HCT116 (cell line): Measurements from ENCODE around the gene TIGAR. TPM values are rescaled to one million over a fixed set of nuclear protein-coding genes. Genes with fewer than 3 reads are reported as not detected.

Experiments used
- ATAC-seq: fragments of 200-7000 bp; cut with Tn5 transposase; 2 replicates; pipeline ENCODE4 v1.9.1; 2020; ENCODE audit warnings: mild to moderate bottlenecking, moderate library complexity
- BruUV-seq: library from RNA; stranded (reverse); fragments of 400-500 nt; replicated peaks from 2 replicates; lab custom pipeline; 2021; lab: Mats Ljungman, UMichigan
- CTCF ChIA-PET: fragments of 300-600 bp; sonication (Branson Sonifier 250); formaldehyde crosslinking; loops from one replicate; lab custom pipeline; 2021; ENCODE audit warnings: antibody characterized with exemption; lab: Charles Lee
- POLR2A ChIA-PET: fragments of 300-600, 350-600 bp; sonication (Branson Sonifier 250); formaldehyde crosslinking; loops from one replicate; lab custom pipeline; 2021; ENCODE audit warnings: antibody characterized with exemption; lab: Charles Lee
- RAD21 ChIA-PET, 2 experiments: fragments of 300-600 bp; sonication (Branson Sonifier 250); formaldehyde crosslinking; loops; one replicate each; lab custom pipeline; 2023; ENCODE audit warnings: low total read pairs in 2 of 2; ENCODE audit not compliant: uncharacterized antibody in 2 of 2, unreplicated experiment in 2 of 2, low non-redundant PET in 1 of 2; lab: Charles Lee
- DNase-seq: peaks from one replicate; pipeline ENCODE4 v3.0.0-alpha.2; 2010; ENCODE audit warnings: low read depth, low spot score
- H2AFZ ChIP-seq: fragments of 200-600 bp; shearing (Covaris generic), sonication (generic); 2 replicates; pipeline ENCODE4 v1.6.1; 2017; ENCODE audit warnings: low read depth, mixed run types, mixed read lengths, antibody characterized with exemption, low read length; ENCODE audit not compliant: poor library complexity, severe bottlenecking
- H3K27ac ChIP-seq: 2 replicates; pipeline ENCODE4 v1.5.1; 2012; ENCODE audit warnings: low read depth, low read length
- H3K27me3 ChIP-seq: fragments of 200-600 bp; sonication (generic); 2 replicates; pipeline ENCODE4 v1.6.1; 2016; ENCODE audit warnings: mixed run types, low read length, mixed read lengths; ENCODE audit not compliant: insufficient read depth
- H3K36me3 ChIP-seq, 2 experiments: fragments of 200-500 bp in 1 of 2; fragments of 200-600 bp in 1 of 2; sonication (Bioruptor generic) in 1 of 2; sonication (generic) in 1 of 2; 2 replicates each; pipeline versions ENCODE4 v1.5.1 to v1.6.1; 2014 to 2016; ENCODE audit warnings: low read length in 2 of 2, inconsistent platforms in 1 of 2, mixed read lengths in 1 of 2, mixed run types in 1 of 2; ENCODE audit not compliant: insufficient read depth in 2 of 2, control insufficient read depth in 1 of 2
- H3K4me1 ChIP-seq, 2 experiments: fragments of 200-600 bp in 1 of 2; sonication (generic) in 1 of 2; 2 replicates each; pipeline versions ENCODE4 v1.5.1 to v1.6.1; 2012 to 2017; ENCODE audit warnings: low read length in 2 of 2, inconsistent platforms in 1 of 2, mild to moderate bottlenecking in 1 of 2, mixed read lengths in 1 of 2, mixed run types in 1 of 2, moderate library complexity in 1 of 2; ENCODE audit not compliant: insufficient read depth in 2 of 2, control insufficient read depth in 1 of 2
- H3K4me2 ChIP-seq: fragments of 200-600 bp; sonication (generic); 2 replicates; pipeline ENCODE4 v1.6.1; 2017; ENCODE audit warnings: mixed run types, low read length, mixed read lengths
- H3K4me3 ChIP-seq, 2 experiments: fragments of 200-600 bp in 1 of 2; sonication (generic) in 1 of 2; replicated peaks in 1 of 2; 2 replicates each; pipeline ENCODE4 v1.5.1; 2011 to 2016; ENCODE audit warnings: low read length in 2 of 2, control low read depth in 1 of 2, low read depth in 1 of 2, mild to moderate bottlenecking in 1 of 2, mixed read lengths in 1 of 2, mixed run types in 1 of 2
- H3K79me2 ChIP-seq: fragments of 200-600 bp; sonication (generic); 2 replicates; pipeline ENCODE4 v1.6.1; 2017; ENCODE audit warnings: mild to moderate bottlenecking, mixed run types, low read length, moderate library complexity, mixed read lengths; ENCODE audit not compliant: insufficient read depth
- H3K9ac ChIP-seq: fragments of 200-600 bp; sonication (generic); 2 replicates; pipeline ENCODE4 v1.6.1; 2016; ENCODE audit warnings: low read length, mixed read lengths
- H3K9me2 ChIP-seq: fragments of 200-600 bp; sonication (generic), shearing (Covaris generic); 2 replicates; pipeline ENCODE4 v1.6.1; 2017; ENCODE audit warnings: mixed run types, mild to moderate bottlenecking, moderate library complexity; ENCODE audit not compliant: insufficient read depth
- H3K9me3 ChIP-seq, 2 experiments: fragments of 200-500 bp in 1 of 2; fragments of 200-600 bp in 1 of 2; sonication (Bioruptor generic) in 1 of 2; sonication (generic) in 1 of 2; 2 replicates each; pipeline ENCODE4 v1.6.1; 2014 to 2017; ENCODE audit warnings: low read length in 2 of 2, mixed read lengths in 2 of 2, inconsistent platforms in 1 of 2, low read depth in 1 of 2, mild to moderate bottlenecking in 1 of 2, mixed run types in 1 of 2, moderate library complexity in 1 of 2; ENCODE audit not compliant: control insufficient read depth in 1 of 2, insufficient read depth in 1 of 2
- H4K20me1 ChIP-seq: fragments of 200-600 bp; sonication (generic), shearing (Covaris generic); 2 replicates; pipeline ENCODE4 v1.6.1; 2017; ENCODE audit warnings: mixed run types, mild to moderate bottlenecking, moderate library complexity; ENCODE audit not compliant: insufficient read depth
- CBX3 ChIP-seq: IDR thresholded peaks from 2 replicates; pipeline ENCODE4 v1.6.1; 2012; ENCODE audit warnings: low read depth
- CEBPB ChIP-seq: IDR thresholded peaks from 2 replicates; pipeline ENCODE4 v1.6.1; 2012; ENCODE audit warnings: low read depth
- ELF1 ChIP-seq: IDR thresholded peaks from 2 replicates; pipeline ENCODE4 v1.6.1; 2012; ENCODE audit warnings: low read depth, borderline replicate concordance
- EZH2 ChIP-seq: fragments of 200-600 bp; sonication (generic); IDR thresholded peaks from 2 replicates; pipeline ENCODE4 v1.6.1; 2017; ENCODE audit warnings: antibody characterized with exemption, mixed run types
- EZH2phosphoT487 ChIP-seq: fragments of 200-600 bp; IDR thresholded peaks from 2 replicates; pipeline ENCODE4 v1.6.1; 2018; ENCODE audit warnings: antibody characterized with exemption, borderline replicate concordance
- POLR2A ChIP-seq: IDR thresholded peaks from 2 replicates; pipeline ENCODE4 v1.7.0; 2011; ENCODE audit warnings: borderline replicate concordance; ENCODE audit not compliant: insufficient read depth, insufficient read length; ENCODE audit errors: extremely low read depth
- POLR2AphosphoS5 ChIP-seq: IDR thresholded peaks from 2 replicates; pipeline ENCODE4 v1.6.1; 2011; ENCODE audit warnings: mild to moderate bottlenecking, low read depth, low read length, moderate library complexity
- RAD21 ChIP-seq: IDR thresholded peaks from 2 replicates; pipeline ENCODE4 v1.6.1; 2012; ENCODE audit warnings: low read depth, mild to moderate bottlenecking
- SIN3A ChIP-seq: IDR thresholded peaks from 2 replicates; pipeline ENCODE4 v1.6.1; 2012; ENCODE audit warnings: low read depth
- ZBTB33 ChIP-seq: IDR thresholded peaks from 2 replicates; pipeline ENCODE4 v1.6.1; 2011; ENCODE audit warnings: mild to moderate bottlenecking, low read length, moderate library complexity; ENCODE audit not compliant: insufficient replicate concordance; ENCODE audit errors: extremely low read depth
- intact Hi-C: fragments of 100-400 bp; cut with micrococcal nuclease; formaldehyde crosslinking; loops from 2 replicates; pipeline ENCODE4 v1.10.0; 2022
- total RNA-seq: library from RNA; stranded (reverse); gene quantifications from one replicate; pipeline ENCODE4 v1.2.1, GENCODE V29; 2021; ENCODE audit not compliant: unreplicated experiment

The TIGAR gene
- total RNA-seq, 1 experiment from 2014 or later, result 13.7 TPM

- TF ChIP-seq ZBTB33 (no peak), POLR2AphosphoS5 (no peak), CBX3 (no peak), SIN3A (no peak), EZH2 (no peak), EZH2phosphoT487 (no peak), POLR2A (no peak), ELF1 (no peak), CEBPB (no peak), RAD21 (no peak)
Measured at GRCh38 chr12:4370265-4370664, 49.3 kb downstream of the TIGAR start (continued).

DNA sequence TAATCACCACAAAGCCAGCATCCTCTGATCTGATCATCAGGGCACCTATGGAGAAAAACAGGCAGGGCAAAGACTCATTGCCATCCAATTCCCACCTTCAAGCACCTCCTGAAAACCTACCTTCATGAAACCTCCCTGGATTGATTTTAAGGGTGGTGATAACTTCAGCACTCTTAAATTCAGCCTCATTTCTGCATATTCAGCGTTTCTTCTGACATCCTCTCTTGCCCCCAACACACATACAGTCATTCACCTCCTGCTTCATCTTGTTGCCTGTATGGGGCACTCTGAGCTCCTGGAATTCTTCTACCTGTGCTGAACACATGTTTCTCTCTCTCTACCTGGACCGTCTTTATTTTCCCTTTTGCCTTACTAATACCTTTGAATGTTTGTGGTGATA, 51.6 kb downstream of the TIGAR start:
- no peaks in the 10 kb centered on the region for H4K20me1 ChIP-seq
- ATAC-seq (no peak), DNase-seq (no peak)
- no peaks in the 10 kb centered on the region for H3K4me1 ChIP-seq
- CTCF ChIA-PET, result no interaction called here
- RAD21 ChIA-PET, result no interaction called here
- no peak overlapping the region for H2AFZ ChIP-seq
- intact Hi-C loops, result no loop called here
- no peak overlapping the region for H3K9ac ChIP-seq
- peaks cover 53% of the 10 kb centered on the region for H3K27me3 ChIP-seq
- no peaks in the 10 kb centered on the region for H3K36me3 ChIP-seq
- no peaks in the 10 kb centered on the region for H3K9me3 ChIP-seq
- no peak overlapping the region for H3K27ac ChIP-seq
- TF ChIP-seq EZH2, result no peak
- POLR2A ChIA-PET, result no interaction called here
- no TSS peak for BruUV-seq
- H3K9me2 ChIP-seq, result no peaks in the 10 kb centered on the region
- H3K79me2 ChIP-seq, result no peaks in the 10 kb centered on the region
- no peak overlapping the region for H3K4me2 ChIP-seq
- no peak overlapping the region for H3K4me3 ChIP-seq
